Testis (tissue), 3 donors: Measurements from ENCODE around the gene PLEKHA8. TPM values are rescaled to one million over a fixed set of nuclear protein-coding genes. Genes with fewer than 3 reads are reported as not detected.

Experiments used
- DNase-seq: peaks from one replicate; pipeline ENCODE4 v3.0.0-alpha.2; 2019
- H3K27ac ChIP-seq, 2 donors: fragments of 200-600 bp; sonication (generic); one replicate each; pipeline ENCODE4 v1.5.1; 2019
- H3K27me3 ChIP-seq: fragments of 200-600 bp; sonication (generic); one replicate; pipeline ENCODE4 v1.5.1; 2019
- H3K36me3 ChIP-seq: fragments of 200-600 bp; sonication (generic); one replicate; pipeline ENCODE4 v1.5.1; 2017; ENCODE audit warnings: low read depth; ENCODE audit errors: missing control alignments
- H3K4me1 ChIP-seq: fragments of 200-600 bp; sonication (generic); one replicate; pipeline ENCODE4 v1.5.1; 2019
- H3K4me3 ChIP-seq, 2 donors: fragments of 200-600 bp; sonication (generic); one replicate each; pipeline ENCODE4 v1.5.1; 2017 to 2019
- H3K9me3 ChIP-seq: fragments of 200-600 bp; sonication (generic); one replicate; pipeline ENCODE4 v1.5.1; 2017
- POLR2A ChIP-seq: fragments of 450-650 bp; IDR thresholded peaks from one replicate; pipeline ENCODE4 v1.6.1; 2017; ENCODE audit warnings: antibody characterized with exemption, mild to moderate bottlenecking, moderate library complexity
- WGBS, 2 donors: methylation state at CpG; one replicate each; pipeline ENCODE4 v1.1.5; 2018; 5-methylcytosine and 5-hydroxymethylcytosine counted together
- intact Hi-C: fragments of 100-400 bp; cut with DNase I; formaldehyde crosslinking; loops from one replicate; pipeline ENCODE4 v1.15.1; 2023; ENCODE audit warnings: low total_unique reads
- polyA plus RNA-seq: library from polyadenylated mRNA; stranded (reverse); fragments of 350-450 nt; fragmentation: Illumina TruSeq; extraction: RNeasy Lipid Tissue Mini Kit (QIAGEN cat#74804); gene quantifications from one replicate; pipeline ENCODE4 v1.2.3, GENCODE V29; 2014; ENCODE audit warnings: low read depth, low replicate concordance; ENCODE audit not compliant: insufficient read depth
- total RNA-seq, 2 donors: library from RNA; depleted of rRNA; stranded (reverse); fragments of >200 nt; gene quantifications; one replicate each; pipeline ENCODE4 v1.2.3, GENCODE V29; 2016
- TF ChIP-seq, protein P1 (sequence below), 3 experiments: fragments of 450-650 bp in 2 of 3; fragments of 200-600 bp in 1 of 3; sonication (generic) in 1 of 3; IDR thresholded peaks; one replicate each; pipeline ENCODE4 v1.5.1; 2016 to 2019; ENCODE audit warnings: antibody characterized with exemption in 3 of 3, mild to moderate bottlenecking in 2 of 3, moderate library complexity in 1 of 3

PLEKHA8 gene
- total and polyA plus RNA-seq, 3 donors from 2014 or later, result 7.1 to 14.5 (median 11.0) TPM

DNA sequence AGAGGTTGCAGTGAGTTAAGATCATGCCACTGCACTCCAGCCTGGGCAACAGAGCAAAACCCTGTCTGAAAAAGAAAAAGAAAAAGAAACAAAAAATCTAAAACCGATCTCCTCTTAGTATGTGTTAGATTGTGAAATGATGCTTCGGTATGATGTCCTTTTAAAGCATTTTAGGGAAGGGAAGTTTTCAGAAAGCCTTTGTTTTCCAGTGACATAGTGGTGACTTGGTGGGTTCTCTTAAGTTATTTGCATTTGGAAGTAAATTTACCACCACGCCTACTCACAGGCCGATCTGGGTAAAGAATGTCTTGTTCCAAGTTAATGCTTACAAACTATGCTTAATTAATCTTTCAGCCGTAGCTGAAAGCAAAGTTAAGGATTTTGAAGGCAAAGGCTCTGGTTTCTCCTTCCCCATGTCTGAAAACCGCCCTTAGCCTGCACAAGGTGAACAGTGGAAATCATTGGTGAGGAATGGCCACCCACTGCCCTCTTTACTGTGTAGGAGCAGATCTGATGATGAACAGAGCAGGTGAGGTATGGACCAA is 117.3 kb downstream of the PLEKHA8 start:
- TF ChIP-seq POLR2A, result no peak
- TF ChIP-seq, protein P1, sequence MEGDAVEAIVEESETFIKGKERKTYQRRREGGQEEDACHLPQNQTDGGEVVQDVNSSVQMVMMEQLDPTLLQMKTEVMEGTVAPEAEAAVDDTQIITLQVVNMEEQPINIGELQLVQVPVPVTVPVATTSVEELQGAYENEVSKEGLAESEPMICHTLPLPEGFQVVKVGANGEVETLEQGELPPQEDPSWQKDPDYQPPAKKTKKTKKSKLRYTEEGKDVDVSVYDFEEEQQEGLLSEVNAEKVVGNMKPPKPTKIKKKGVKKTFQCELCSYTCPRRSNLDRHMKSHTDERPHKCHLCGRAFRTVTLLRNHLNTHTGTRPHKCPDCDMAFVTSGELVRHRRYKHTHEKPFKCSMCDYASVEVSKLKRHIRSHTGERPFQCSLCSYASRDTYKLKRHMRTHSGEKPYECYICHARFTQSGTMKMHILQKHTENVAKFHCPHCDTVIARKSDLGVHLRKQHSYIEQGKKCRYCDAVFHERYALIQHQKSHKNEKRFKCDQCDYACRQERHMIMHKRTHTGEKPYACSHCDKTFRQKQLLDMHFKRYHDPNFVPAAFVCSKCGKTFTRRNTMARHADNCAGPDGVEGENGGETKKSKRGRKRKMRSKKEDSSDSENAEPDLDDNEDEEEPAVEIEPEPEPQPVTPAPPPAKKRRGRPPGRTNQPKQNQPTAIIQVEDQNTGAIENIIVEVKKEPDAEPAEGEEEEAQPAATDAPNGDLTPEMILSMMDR (IDR thresholded peaks at IDR 0.05), result no peak
- Histone ChIP-seq H3K4me3 (no peak overlapping the region), H3K27ac (no peak overlapping the region), H3K9me3 (no peaks in the 10 kb centered on the region), H3K36me3 (no peaks in the 10 kb centered on the region), H3K27me3 (no peaks in the 10 kb centered on the region), H3K4me1 (no peaks in the 10 kb centered on the region)
- WGBS, 2 donors, result 91 to 98% methylated on average over 6 of the region's 6 CpGs
- no peak for DNase-seq
- intact Hi-C loops, result no loop called here

DNA sequence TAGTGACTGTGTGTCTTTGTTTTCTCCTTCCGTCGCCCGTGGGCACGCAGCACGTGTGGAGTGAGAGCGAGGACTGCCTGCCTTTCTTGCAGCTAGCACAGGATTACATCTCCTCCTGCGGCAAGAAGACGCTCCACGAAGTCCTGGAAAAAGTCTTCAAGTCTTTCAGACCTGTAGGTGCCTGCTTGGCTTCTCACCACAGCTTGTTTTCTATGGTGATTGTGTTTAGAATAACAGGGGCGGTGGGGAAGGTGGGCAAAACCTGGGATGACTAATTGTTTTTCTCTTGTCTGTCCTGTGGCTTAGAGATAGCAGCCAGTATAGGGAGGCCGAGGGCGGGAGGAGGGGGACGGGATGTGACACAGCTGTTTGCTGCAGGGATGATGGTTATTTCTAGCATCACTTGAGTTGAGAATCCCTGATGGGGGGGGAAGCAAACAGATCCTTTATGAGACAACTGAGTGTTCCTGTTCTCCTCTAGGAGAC is 118.0 kb downstream of the PLEKHA8 start:
- Histone ChIP-seq H3K27ac (no peak overlapping the region), H3K4me3 (no peak overlapping the region), H3K36me3 (no peaks in the 10 kb centered on the region), H3K9me3 (no peaks in the 10 kb centered on the region), H3K4me1 (no peaks in the 10 kb centered on the region), H3K27me3 (no peaks in the 10 kb centered on the region)
- 86 to 90% methylated on average over 13 of the region's 13 CpGs for WGBS, 2 donors
- intact Hi-C loops, result no loop called here
- TF ChIP-seq, protein P1 (IDR thresholded peaks at IDR 0.05), result no peak
- no peak for TF ChIP-seq POLR2A
- DNase-seq, result no peak

DNA sequence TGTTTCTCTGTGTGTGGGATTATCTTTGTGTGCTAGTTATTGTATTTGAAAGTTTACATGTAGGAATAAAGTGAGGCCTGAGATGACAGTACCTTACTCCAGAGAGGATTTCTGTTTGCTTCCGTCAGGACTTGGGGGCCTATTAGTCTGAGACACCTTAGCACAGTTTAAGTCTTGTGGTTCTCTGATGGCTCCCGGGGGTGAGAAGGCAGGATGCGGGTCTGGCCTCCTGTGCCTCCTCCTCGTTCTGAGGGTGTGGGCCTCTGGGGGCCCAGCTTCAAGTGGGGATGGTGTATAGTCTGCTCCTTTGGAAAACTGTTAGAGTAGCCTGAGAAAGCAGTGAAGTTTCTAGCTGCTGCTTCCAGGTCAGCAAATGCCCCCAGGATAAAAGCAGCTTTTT is 119.0 kb downstream of the PLEKHA8 start:
- H3K27ac ChIP-seq, result no peak overlapping the region
- H3K4me1 ChIP-seq, result no peaks in the 10 kb centered on the region
- intact Hi-C loops, result no loop called here
- DNase-seq, result no peak
- TF ChIP-seq, protein P1 (IDR thresholded peaks at IDR 0.05), result no peak
- TF ChIP-seq POLR2A, result no peak
- no peaks in the 10 kb centered on the region for H3K36me3 ChIP-seq
- WGBS, 2 donors, result 75 to 76% methylated on average over 4 of the region's 4 CpGs
- H3K27me3 ChIP-seq, result no peaks in the 10 kb centered on the region
- H3K4me3 ChIP-seq, result no peak overlapping the region
- no peaks in the 10 kb centered on the region for H3K9me3 ChIP-seq

DNA sequence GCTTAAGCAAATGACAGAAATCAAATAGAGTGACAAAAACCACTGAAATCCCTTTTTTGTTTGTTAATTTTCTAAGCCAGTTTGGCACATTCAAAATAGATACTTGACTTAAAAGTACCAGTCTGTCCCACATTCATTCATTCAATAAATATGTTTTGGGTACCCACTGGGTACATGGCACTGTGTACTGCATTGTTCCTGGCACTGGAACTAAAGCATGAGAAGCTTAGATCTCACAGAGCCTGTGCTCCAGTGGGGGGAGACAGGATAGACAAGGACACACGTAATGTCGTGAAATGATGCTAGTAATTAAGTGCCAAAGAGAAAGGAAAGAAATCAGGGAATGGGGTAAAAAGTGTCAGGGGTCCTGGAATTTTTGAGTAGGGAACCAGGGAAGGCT is 119.6 kb downstream of the PLEKHA8 start:
- Histone ChIP-seq H3K4me3 (no peak overlapping the region), H3K4me1 (no peaks in the 10 kb centered on the region), H3K27me3 (no peaks in the 10 kb centered on the region), H3K9me3 (no peaks in the 10 kb centered on the region), H3K36me3 (no peaks in the 10 kb centered on the region), H3K27ac (no peak overlapping the region)
- no peak for TF ChIP-seq POLR2A
- TF ChIP-seq, protein P1 (IDR thresholded peaks at IDR 0.05), result no peak
- 97% methylated on average over 2 of the region's 2 CpGs for WGBS, 2 donors
- DNase-seq, result no peak
- intact Hi-C loops, result no loop called here

DNA sequence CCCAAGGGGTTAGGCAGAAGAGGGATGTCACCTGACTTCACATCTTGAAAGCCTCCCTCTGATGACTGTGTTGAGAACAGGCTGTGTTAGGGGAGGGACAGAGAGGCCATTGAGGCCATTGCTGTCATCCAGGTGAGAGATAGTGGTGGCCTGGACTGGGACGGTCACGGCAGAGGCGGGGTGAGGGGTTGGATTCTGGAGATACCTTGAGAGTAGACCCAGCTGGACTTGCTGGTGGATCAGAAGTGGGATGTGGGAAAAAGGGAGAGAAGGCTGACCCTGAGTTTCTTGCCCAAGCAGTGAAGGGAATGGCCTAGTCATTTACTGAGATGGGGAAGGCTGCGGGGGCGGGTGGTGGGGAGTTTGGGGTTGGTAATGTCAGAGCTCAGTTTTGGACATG is 120.2 kb downstream of the PLEKHA8 start:
- no peaks in the 10 kb centered on the region for H3K36me3 ChIP-seq
- WGBS, 2 donors, result 97 to 98% methylated on average over 5 of the region's 5 CpGs
- H3K27me3 ChIP-seq, result no peaks in the 10 kb centered on the region
- intact Hi-C loops, result no loop called here
- no peak for DNase-seq
- H3K4me1 ChIP-seq, result no peaks in the 10 kb centered on the region
- TF ChIP-seq, protein P1 (IDR thresholded peaks at IDR 0.05), result no peak
- TF ChIP-seq POLR2A, result no peak
- no peaks in the 10 kb centered on the region for H3K9me3 ChIP-seq
- no peak overlapping the region for H3K4me3 ChIP-seq
- H3K27ac ChIP-seq, result no peak overlapping the region
